H1 (cell line): ENCODE measurements around the gene PEX6. TPM values are rescaled to one million over a fixed set of nuclear protein-coding genes. Genes with fewer than 3 reads are reported as not detected.

Source experiments
- FOSL1 ChIP-seq: IDR thresholded peaks from 2 replicates; pipeline ENCODE4 v1.6.1; 2011; ENCODE audit warnings: mild to moderate bottlenecking, low read depth, low read length, moderate library complexity; ENCODE audit not compliant: insufficient read depth
- GABPA ChIP-seq: IDR thresholded peaks from 2 replicates; pipeline ENCODE4 v1.6.1; 2011; ENCODE audit warnings: mild to moderate bottlenecking, low read length, moderate library complexity, borderline replicate concordance; ENCODE audit not compliant: insufficient read depth
- PHF8 ChIP-seq: fragments of 200-600 bp; sonication (generic); conservative IDR thresholded peaks from 2 replicates; pipeline ENCODE4 v1.7.1; 2012; ENCODE audit warnings: low read depth, mild to moderate bottlenecking, inconsistent platforms, low read length, moderate library complexity
- POU5F1 ChIP-seq: IDR thresholded peaks from 2 replicates; pipeline ENCODE4 v1.6.1; 2011; ENCODE audit warnings: low read depth, mild to moderate bottlenecking, low read length, moderate library complexity
- SP4 ChIP-seq: IDR thresholded peaks from 2 replicates; pipeline ENCODE4 v1.6.1; 2012; ENCODE audit warnings: low read length, inconsistent platforms
- SRF ChIP-seq: IDR thresholded peaks from 2 replicates; pipeline ENCODE4 v1.6.1; 2011; ENCODE audit warnings: mild to moderate bottlenecking, low read depth, low read length, moderate library complexity
- polyA plus RNA-seq, 7 experiments: library from polyadenylated mRNA; depleted of rRNA in 3 of 7; stranded (reverse) in 5 of 7; unstranded in 2 of 7; fragments of >200 nt in 5 of 7; fragments of 200-250 nt in 2 of 7; gene quantifications; 1 replicate in 5 of 7; 2 replicates in 1 of 7; 4 replicates in 1 of 7; pipeline versions ENCODE4 v1.2.1 to v1.2.3, GENCODE V29; 2011 to 2013; ENCODE audit warnings: missing spikeins in 2 of 7, mixed read lengths in 2 of 7
- total RNA-seq: library from RNA; stranded (reverse); fragmentation: NEBNext Ultra II Directional; extraction: Animal tissue kit (Norgen Biotek cat#: 25700); gene quantifications from 2 replicates; pipeline ENCODE4 v1.2.1, GENCODE V29; 2021

The PEX6 gene
- total and polyA plus RNA-seq, 2 of the 8 experiments (the other 6 are each of a cell fraction or from before 2014, with no cell fraction given): 6.4 to 12.5 TPM

- TF ChIP-seq GABPA: no peak
- no peak for TF ChIP-seq PHF8
- no peak for TF ChIP-seq FOSL1
- no peak for TF ChIP-seq SRF
- TF ChIP-seq POU5F1: no peak
- no peak for TF ChIP-seq SP4
- TF ChIP-seq, all 59 proteins: peak for 0
Observed at GRCh38 chr6:42974919-42975505, 4.0 kb downstream of the PEX6 start (continued).
